Measurements from ENCODE around the gene SLC35F4. TPM values are rescaled to one million over a fixed set of nuclear protein-coding genes. Genes with fewer than 3 reads are reported as not detected.

Gene SLC35F4
- total and polyA plus RNA-seq, 2 of the 4 experiments (the other 2 are of a cell fraction): not detected

DNA sequence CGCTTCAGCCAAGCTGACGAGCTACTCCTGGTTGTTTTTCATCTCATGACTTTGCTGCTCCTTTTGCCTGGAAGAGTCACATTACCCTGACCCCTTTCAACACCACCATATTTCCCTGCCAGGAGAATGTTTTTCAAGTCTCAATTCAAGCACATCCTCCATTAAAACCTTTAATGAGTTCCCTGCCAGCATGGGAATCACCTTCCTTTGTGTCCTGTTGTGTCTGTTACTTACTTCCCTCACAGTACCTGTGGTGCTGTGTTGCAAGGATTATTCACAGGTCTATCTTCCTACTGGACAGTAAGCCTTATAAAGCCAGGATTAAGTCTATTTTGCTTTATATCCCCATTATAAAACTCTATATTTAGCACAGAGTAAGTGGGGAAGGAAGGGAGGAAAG is 13.6 kb upstream of the SLC35F4 start:
- Histone ChIP-seq H2AK5ac (ENCODE audit: low read depth, low read length) (no peak overlapping the region), H4K8ac (ENCODE audit: low read depth in 2 of 2, low read length in 2 of 2) (no peak overlapping the region), H2AFZ (replicated peaks; ENCODE audit: low read length, poor library complexity) (no peak overlapping the region), H2BK120ac (ENCODE audit: low read depth, low read length) (no peak overlapping the region), H3K4ac (ENCODE audit: low read depth, low read length) (no peak overlapping the region), H3K36me3 (ENCODE audit: control insufficient read depth, insufficient read depth, low read length) (no peaks in the 10 kb centered on the region), H2BK15ac (ENCODE audit: low read depth, low read length) (no peak overlapping the region), H3K4me1 (ENCODE audit: control insufficient read depth, insufficient read depth, low read length) (no peaks in the 10 kb centered on the region), H3K27ac (ENCODE audit: insufficient read depth, low read length) (no peak overlapping the region), H3K4me2 (ENCODE audit: low read depth, low read length) (no peak overlapping the region), H4K91ac (ENCODE audit: insufficient read depth, low read depth, low read length) (no peak overlapping the region), H4K20me1 (ENCODE audit: insufficient read depth, low read length) (no peaks in the 10 kb centered on the region), H3K9ac (ENCODE audit: low read depth, low read length) (no peak overlapping the region), H3K23ac (ENCODE audit: low read depth, low read length) (no peak overlapping the region), H2BK5ac (ENCODE audit: low read depth, low read length, poor library complexity, severe bottlenecking) (no peak overlapping the region), H4K5ac (ENCODE audit: low read depth, low read length) (no peak overlapping the region), H2AK9ac (replicated peaks; ENCODE audit: low read depth, low read length, poor library complexity) (no peak overlapping the region), H3K14ac (replicated peaks; ENCODE audit: low read depth, low read length) (no peak overlapping the region), H2BK20ac (ENCODE audit: low read depth, low read length) (no peak overlapping the region), H3K9me1 (ENCODE audit: insufficient read depth, low read length) (no peaks in the 10 kb centered on the region), H3K27me3 (ENCODE audit: control insufficient read depth, insufficient read depth, low read length) (no peaks in the 10 kb centered on the region), H3K79me1 (ENCODE audit: low read depth in 1 of 2, low read length in 2 of 2) (no peaks in the 10 kb centered on the region), H3K4me3 (ENCODE audit: insufficient read depth, low read depth, low read length) (no peak overlapping the region), H3K9me3 (ENCODE audit: control insufficient read depth, insufficient read depth, low read length) (no peaks in the 10 kb centered on the region), H3K18ac (ENCODE audit: low read depth, low read length) (no peak overlapping the region), H3K56ac (ENCODE audit: extremely low read depth, insufficient read depth, low read length) (no peak overlapping the region)
- WGBS, 2 experiments (ENCODE audit: extremely low coverage in 2 of 2, insufficient read length in 1 of 2): 20% methylated on average over 1 of the region's 2 CpGs; no CpG with 5 or more reads in 1 of the 2 experiments
- ChIA-PET POLR2A (ENCODE audit: unreplicated experiment) (no interaction called here), CTCF (no interaction called here)
- BruUV-seq (replicated peaks): no TSS peak
- TF ChIP-seq MXI1 (IDR thresholded peaks at IDR 0.05; ENCODE audit: borderline replicate concordance, low read depth, low read length) (no peak), MAFK (IDR thresholded peaks at IDR 0.05; ENCODE audit: low read depth, low read length) (no peak), POLR2A (IDR thresholded peaks at IDR 0.05; ENCODE audit: low read depth, low read length) (no peak), NFE2L2 (IDR thresholded peaks at IDR 0.05; ENCODE audit: low read depth, low read length) (no peak), SMC3 (IDR thresholded peaks at IDR 0.05; ENCODE audit: low read depth, low read length) (no peak), BHLHE40 (IDR thresholded peaks at IDR 0.05; ENCODE audit: low read depth, low read length) (no peak), FOS (IDR thresholded peaks at IDR 0.05; ENCODE audit: low read depth, low read length) (no peak), MAZ (IDR thresholded peaks at IDR 0.05; ENCODE audit: borderline replicate concordance, low read depth, low read length) (no peak)
- TF ChIP-seq, protein P1, sequence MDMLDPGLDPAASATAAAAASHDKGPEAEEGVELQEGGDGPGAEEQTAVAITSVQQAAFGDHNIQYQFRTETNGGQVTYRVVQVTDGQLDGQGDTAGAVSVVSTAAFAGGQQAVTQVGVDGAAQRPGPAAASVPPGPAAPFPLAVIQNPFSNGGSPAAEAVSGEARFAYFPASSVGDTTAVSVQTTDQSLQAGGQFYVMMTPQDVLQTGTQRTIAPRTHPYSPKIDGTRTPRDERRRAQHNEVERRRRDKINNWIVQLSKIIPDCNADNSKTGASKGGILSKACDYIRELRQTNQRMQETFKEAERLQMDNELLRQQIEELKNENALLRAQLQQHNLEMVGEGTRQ (IDR thresholded peaks at IDR 0.05; ENCODE audit: low read depth, low read length): no peak
- TF ChIP-seq, protein P2, sequence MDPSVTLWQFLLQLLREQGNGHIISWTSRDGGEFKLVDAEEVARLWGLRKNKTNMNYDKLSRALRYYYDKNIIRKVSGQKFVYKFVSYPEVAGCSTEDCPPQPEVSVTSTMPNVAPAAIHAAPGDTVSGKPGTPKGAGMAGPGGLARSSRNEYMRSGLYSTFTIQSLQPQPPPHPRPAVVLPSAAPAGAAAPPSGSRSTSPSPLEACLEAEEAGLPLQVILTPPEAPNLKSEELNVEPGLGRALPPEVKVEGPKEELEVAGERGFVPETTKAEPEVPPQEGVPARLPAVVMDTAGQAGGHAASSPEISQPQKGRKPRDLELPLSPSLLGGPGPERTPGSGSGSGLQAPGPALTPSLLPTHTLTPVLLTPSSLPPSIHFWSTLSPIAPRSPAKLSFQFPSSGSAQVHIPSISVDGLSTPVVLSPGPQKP (IDR thresholded peaks at IDR 0.05; ENCODE audit: borderline replicate concordance, low read depth, low read length): no peak
- DNase-seq (no peak), ATAC-seq (ENCODE audit: low read depth) (no peak)
- dilution Hi-C loops (cut with HindIII; ENCODE audit: low sequenced_read_pairs, unreplicated experiment): no loop called here
- in situ Hi-C loops (cut with MboI; ENCODE audit: low sequenced_read_pairs): no loop called here
- intact Hi-C loops (cut with micrococcal nuclease): no loop called here
